HepG2 (cell line): ENCODE results near the gene NEU1.

Experiments used
- POLR2AphosphoS5 ChIP-seq: IDR thresholded peaks from 2 replicates; pipeline ENCODE4 v1.6.1; 2012; ENCODE audit warnings: low read depth, low read length
- ZNF33B ChIP-seq: sonication (generic); formaldehyde crosslinking; IDR thresholded peaks from 2 replicates; pipeline ENCODE4 v1.5.1; 2020; ENCODE audit warnings: mild to moderate bottlenecking, missing genetic modification reagents
- TF ChIP-seq, protein P1 (sequence below): sonication (generic); formaldehyde crosslinking; IDR thresholded peaks from 2 replicates; pipeline ENCODE4 v1.4.0; 2020; ENCODE audit warnings: missing genetic modification reagents

GRCh38 chr6:31858707-31859106 lies 3.9 kb downstream of the NEU1 start:
- TF ChIP-seq ZNF33B (no peak), POLR2AphosphoS5 (no peak)
- TF ChIP-seq, protein P1, sequence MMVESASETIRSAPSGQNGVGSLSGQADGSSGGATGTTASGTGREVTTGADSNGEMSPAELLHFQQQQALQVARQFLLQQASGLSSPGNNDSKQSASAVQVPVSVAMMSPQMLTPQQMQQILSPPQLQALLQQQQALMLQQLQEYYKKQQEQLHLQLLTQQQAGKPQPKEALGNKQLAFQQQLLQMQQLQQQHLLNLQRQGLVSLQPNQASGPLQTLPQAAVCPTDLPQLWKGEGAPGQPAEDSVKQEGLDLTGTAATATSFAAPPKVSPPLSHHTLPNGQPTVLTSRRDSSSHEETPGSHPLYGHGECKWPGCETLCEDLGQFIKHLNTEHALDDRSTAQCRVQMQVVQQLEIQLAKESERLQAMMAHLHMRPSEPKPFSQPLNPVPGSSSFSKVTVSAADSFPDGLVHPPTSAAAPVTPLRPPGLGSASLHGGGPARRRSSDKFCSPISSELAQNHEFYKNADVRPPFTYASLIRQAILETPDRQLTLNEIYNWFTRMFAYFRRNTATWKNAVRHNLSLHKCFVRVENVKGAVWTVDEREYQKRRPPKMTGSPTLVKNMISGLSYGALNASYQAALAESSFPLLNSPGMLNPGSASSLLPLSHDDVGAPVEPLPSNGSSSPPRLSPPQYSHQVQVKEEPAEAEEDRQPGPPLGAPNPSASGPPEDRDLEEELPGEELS (CRISPR knock-in tag): no peak
